Middle frontal gyrus (tissue), 1 donor: Measurements from ENCODE around the gene NIPAL4.

Experiments used
- DNase-seq: peaks from one replicate; pipeline ENCODE4 v3.0.0-alpha.2; 2015; ENCODE audit warnings: low spot score; ENCODE audit errors: extremely low spot score

The NIPAL4 gene

GRCh38 chr5:157514974-157515373, 55.0 kb downstream of the NIPAL4 start:
- no peak for DNase-seq

GRCh38 chr5:157516006-157516405, 56.0 kb downstream of the NIPAL4 start:
- no peak for DNase-seq

- DNase-seq: no peak
These were observed 56.8 kb downstream of the NIPAL4 start for GRCh38 chr5:157516626-157517325.

GRCh38 chr5:157518963-157519362, 59.0 kb downstream of the NIPAL4 start:
- no peak for DNase-seq

GRCh38 chr5:157519579-157520253, 59.7 kb downstream of the NIPAL4 start:
- DNase-seq: no peak

GRCh38 chr5:157520911-157521703, 61.1 kb downstream of the NIPAL4 start:
- DNase-seq: no peak

GRCh38 chr5:157521704-157522029, 61.7 kb downstream of the NIPAL4 start:
- DNase-seq: no peak

- DNase-seq: no peak
These were observed 64.0 kb downstream of the NIPAL4 start for GRCh38 chr5:157523976-157524375.
